Activated effector memory CD4-positive, alpha-beta T cell treated with anti-CD3 and anti-CD28 coated beads, Interleukin-2, amount 50 U/mL, for 16 hours (primary cell): Measurements from ENCODE around the gene TMEM252.

ENCODE experiments used
- DNase-seq: peaks from one replicate; pipeline ENCODE4 v3.0.0-alpha.2; 2020

Gene TMEM252

DNA sequence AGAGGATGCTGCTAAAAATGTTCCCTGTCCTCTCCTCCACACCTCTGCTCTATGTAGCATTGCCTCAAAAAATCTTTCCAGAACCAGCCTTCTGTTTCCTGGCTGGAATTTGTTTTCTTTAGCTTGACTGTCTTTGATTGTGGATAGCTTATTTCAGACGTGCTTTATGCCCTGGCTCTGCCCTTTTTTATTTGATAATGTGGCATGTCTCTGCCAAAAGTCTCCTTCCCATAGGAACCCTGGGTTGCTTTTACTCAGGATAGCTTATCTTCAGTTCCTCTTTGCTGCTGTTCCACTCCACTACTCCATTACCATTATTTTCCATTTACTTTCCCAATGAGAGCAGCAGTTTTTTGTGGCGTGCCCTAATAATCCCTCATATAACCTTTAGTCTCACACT lies 885 bp upstream of the TMEM252 start:
- no peak for DNase-seq

DNA sequence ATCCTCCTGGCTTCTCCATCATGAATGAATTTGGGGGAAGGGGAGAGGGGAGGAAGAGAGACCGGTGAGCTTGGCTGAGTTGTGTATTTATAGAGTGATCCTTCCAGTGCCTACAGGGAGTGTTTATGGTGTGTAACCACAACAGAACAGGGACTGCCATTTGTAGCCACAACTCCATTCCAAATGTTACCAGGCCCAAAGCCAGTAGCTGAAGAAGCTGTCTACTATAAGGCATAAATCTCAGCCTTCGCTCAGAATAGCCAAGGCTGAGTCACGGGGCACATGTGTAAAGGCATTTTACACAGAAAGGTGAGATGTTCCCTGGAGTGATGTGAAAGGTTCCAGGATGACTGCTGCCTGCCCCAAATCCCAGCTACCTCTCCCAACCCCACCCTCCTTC lies 2.5 kb downstream of the TMEM252 start:
- DNase-seq = no peak

DNA sequence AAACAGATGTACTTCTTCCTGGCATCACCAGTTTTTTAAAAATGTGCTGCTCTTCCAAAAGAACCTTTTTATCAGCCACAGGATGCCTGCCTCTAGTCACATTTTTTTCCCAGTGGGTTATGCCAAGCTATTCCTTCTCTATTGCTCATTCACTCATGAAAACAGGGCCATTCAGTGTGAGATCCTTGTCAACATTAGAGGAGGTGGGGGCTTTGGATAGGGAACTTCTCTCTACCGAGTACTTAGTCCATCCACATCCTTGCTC lies 3.1 kb downstream of the TMEM252 start:
- no peak for DNase-seq

DNA sequence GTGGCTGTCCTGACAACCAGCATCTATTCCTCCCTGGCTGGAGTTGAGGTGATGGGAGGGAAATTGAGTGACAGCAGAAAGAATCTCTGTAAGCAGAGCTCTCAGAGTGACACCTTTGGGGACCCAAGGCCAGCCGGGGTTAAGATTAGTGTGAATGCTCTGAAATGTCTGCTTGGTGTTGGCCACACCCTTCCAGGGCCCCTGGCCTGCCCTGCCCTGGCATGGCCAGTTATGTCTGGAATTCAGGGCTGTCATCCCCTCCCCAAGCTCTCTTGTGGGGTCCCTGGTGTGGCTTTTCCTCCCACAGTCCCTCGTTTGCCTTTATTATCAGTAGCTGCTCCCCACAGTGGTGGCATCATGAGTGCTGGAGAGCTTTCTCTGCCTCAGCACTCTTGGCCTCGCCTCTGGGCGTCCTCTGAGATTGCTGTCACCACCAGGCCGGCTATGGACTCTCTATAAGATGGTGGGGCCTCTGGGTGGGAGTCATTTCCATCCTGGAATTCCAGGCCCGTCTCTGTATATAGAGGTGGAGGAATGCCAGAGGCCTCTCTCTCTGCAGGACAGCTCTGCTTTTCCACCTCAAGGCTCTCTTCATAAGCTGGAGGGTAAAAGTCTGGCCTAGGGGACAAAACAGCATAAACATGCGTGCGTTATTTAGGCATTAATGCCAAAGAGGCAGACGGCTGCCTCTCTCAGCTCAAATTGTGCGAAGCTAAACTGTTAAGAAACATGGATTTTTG lies 3.6 kb downstream of the TMEM252 start:
- DNase-seq = no peak

DNA sequence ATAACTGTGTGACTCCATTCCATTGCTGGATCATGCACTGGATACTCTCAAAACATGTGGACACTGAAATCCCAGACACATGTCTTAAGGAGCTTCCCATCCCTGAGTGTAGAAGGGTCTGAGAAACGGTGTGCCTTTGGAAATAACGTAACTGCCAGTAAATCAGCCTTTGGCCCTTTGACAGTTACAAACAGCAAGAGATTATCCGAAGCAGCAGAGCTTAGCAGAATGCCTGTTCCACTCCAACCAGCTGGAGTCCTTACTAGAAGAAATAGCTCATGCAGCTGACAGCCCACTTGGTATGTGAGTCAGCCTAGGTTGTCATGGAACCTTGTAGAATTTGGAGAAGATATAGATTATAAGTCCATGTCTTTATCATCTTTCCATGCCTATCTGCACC lies 7.0 kb downstream of the TMEM252 start:
- no peak for DNase-seq

DNA sequence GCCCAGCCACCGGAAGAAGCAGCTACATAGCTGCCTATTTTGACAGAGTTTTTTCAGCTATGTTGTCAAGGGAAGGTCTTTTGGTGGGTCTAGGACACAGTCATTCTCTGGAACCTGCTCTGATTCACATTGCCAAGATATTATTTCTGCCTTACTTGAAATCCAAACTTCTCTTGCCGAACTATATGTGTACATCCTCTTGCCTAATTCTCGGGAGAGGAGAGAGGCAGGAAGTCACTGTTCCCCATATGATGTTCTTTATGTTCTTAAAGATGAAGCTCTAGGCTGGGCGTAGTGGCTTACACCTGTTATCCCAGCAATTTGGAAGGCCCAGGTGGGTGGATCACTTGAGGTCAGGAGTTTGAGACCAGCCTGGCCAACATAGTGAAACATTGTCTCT lies 8.6 kb downstream of the TMEM252 start:
- no peak for DNase-seq

DNA sequence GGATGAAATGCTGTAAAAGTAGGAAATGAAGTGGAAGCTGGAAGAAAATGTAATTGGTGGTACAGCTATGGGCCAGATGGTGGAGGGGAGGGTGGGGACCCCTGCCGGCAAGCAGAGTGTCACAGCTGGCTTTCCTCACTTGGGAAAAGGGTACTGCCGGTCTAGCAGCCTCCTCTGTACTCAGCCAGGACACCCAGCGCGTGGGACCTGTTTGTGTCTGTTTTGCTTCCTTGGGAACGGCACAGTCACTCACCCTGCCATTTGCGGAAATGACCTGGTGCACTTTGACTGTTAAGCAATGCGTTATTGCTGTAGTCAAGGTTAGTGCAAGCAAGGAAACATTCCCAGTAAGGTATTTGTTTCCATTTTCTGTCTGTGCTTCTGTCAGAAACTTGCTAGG lies 10.1 kb downstream of the TMEM252 start:
- DNase-seq = no peak

DNA sequence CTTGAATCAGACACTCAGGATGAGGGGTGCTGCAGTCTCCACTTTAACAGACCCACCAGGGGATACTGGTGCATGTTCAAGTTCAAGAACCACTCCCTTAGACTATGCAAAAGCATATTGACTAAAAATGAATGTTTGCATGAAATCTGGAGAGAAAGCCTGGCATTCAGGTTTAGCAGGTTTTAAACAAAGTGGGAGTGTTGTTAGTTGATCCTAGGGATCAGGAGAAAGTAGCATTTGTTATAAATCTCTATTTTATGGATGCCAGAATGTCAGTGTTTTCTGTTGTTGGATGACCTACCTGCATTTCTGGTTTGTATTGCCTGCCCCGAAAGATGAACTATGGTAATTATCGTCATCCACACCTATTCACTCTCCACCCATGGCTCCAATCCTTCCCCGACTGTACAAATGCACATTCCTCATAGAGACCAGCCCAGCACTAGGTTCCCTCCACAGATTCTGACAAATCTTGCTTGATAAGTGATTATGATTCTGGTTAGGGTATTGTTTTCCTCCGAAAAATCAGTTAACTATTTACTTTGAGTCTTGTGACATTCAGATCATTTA lies 17.2 kb downstream of the TMEM252 start:
- DNase-seq = no peak

DNA sequence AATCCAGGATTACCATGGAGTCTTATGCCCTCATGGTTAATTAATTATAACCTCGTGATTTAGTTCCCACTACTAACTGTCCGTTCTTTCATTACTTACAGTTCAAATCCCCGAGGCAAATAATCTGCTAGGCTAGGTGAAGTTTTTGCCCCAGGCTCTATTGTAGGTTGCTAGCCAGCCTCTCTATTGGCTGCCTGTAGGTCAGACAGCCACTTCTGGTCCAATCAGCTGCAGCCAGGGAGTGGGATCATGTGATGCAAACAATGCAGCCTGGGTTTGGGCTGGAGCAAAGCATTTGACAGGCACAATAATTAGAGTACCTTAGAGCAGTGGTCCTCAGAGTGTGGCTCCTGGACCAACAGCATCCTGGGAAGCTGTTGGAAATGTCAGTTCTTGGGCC lies 17.7 kb downstream of the TMEM252 start:
- no peak for DNase-seq

DNA sequence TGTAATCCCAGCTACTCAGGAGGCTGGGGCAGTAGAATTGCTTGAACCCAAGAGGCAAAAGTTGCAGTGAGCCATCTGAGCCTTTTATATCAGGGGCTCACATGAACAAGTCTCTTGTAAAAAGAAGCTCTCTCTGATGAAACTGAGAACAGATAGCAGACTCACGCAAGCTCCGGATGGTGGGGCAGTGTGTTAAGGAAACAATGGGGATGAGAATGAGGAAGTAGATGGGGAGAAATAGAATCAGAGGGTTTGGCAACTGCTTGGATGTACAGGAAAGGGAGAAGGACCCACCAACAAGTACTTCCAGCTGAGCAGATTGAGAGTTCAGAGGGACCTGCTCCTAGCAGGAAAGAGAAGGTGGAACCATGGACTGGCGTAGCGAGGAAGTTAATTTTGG lies 18.6 kb downstream of the TMEM252 start:
- DNase-seq = no peak

DNA sequence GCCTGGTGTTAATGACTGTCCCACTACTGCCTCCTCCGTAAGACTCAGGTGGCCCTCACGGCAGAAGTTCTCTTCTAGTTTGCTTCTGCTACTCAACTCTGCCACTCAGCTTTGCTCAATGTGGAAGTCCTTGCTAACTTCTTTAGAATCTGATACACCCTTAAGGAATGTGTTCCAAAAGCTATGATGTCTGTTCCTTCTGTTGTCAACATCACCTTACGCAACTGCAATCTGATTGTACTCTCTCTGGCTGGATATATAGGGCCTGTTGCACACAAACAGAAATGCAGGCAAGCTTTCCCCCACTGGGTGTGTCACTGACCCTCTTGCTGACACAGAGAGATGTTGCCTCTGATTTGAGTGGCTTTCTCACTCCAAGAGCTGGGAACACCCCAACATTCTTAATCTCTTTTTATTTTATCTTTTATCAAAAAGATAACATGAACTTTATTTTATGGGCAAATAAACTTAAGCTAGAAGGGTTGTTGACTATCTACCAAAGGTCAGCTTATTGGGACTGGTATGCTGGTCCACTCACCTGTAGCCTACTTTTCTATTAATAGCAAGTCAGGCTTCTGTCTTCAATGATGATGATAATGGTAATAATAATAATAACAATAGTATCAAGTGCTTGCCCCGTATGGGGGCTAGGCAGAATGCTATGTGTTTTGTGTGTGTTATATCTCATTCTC lies 25.2 kb downstream of the TMEM252 start:
- DNase-seq = no peak

DNA sequence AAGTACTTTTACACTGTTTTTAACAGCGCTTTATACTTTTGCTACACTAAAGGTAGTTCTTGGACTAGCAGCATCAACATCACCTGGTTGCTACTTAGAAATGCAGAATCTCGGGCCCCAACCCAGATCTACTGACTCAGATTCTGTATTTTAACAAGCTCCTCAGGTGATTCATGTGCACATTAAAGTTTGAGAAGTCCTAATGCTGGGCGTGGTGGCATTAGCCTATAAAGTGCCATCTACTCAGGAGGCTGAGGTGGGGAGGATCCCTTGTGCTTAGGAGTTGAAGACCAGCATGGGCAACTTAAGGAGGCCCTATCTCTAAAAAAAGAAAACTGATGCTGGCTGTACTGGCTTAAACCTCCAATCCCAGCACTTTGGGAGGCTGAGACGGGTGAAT lies 26.7 kb downstream of the TMEM252 start:
- DNase-seq = no peak

DNA sequence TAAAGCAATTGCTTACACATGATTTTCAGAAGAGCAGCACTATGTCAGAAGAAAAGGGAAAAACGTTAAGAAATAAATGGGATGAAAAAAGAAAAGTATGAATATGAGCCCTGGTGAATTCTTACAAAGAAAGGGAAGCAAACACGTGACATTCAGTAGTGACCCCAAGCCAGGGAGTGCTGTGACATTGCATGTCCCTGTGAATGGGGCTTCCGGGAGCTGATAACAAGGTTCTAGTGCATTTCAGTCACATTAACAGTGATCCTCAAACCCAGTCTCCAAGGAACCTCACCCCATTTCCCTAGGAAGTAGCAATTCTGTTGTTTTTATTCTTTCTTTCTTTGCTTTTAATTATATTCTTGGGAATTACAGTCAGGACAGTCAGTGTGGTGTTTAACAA lies 27.3 kb downstream of the TMEM252 start:
- DNase-seq = no peak

DNA sequence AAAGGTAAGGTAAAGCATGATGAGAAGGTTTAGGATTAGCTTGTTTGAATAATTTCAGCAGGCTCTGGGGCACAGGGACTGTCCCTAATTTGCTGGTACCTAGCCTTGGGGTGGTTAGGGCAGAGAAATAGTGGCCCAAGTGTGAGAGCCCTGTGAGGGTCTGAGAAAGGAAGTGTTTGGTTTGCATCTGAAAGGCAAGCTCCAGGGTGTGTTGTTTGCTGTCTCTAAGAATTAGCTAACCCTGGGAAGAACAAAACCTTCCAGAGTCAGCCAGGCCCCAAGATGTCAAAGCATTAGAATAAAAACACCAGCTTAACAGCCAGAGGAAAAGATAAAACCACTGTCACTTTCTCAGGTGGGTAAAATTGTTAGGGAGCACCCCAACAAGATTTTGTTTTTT lies 31.0 kb downstream of the TMEM252 start:
- no peak for DNase-seq

DNA sequence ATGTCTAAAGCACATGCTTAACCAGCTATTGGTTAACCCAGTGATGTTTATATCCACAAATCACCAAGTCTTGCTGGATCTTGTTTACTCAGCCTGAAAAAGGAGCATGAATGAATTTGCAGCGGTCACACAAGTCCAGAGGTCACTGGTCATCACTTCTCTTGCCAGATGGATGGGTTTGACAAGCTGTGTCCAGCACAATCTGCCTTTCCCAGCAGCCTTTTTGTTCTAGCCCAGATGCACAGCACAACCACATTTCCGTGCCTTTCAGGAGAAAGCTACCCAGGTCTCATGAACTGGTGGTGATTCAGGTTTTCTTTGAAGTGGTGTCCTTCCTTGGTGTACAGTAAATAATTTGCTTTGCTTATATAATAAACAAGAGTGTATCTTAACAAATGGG lies 32.1 kb downstream of the TMEM252 start:
- DNase-seq = no peak

DNA sequence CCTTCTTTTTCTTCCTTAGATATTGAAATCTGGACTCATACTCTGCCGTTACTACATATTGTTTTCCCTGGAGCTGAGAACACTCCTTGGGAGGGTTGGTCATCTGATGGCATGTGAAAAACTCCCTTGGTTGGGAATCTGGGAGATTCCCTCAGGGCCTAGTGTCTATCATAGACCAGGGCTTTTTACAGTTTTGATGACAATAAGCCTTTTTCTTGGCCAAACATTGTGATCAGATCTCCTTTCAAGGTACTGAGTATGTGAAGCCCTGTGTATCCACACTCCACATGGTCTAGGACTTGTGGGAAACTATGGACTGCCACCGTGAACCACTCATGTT lies 32.9 kb downstream of the TMEM252 start:
- DNase-seq = no peak

DNA sequence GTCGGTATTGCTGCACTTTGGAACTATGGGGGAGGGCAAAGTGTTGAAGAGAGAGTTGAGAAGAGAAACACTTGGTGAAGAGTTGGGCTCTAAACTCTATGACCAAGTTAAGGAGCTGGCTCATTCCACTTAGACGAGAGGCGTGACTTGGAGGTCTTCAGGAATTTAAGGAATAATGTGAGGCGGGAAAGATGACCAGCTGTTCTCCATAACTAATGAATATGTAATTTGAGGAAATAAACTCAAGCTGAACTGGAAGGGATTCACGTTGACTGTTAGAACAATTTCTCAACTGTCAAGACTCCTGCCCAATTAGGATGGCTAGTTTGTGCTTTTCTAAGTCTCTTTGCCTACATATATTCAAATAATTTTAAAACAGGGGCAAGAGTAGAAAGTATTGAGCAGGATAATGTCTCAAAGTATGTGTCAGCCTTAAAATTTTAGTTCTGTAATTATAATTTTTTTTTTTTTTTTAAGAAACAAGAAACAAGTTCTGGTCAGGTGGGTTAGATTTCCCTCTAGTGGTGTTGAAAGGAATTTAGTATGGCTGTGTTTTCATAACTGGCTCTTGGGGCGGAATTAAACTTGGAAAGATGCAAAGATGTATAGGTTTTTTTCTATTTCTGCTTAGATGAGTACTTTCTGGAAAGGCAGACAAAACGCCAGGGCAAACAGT lies 33.4 kb downstream of the TMEM252 start:
- DNase-seq = no peak

DNA sequence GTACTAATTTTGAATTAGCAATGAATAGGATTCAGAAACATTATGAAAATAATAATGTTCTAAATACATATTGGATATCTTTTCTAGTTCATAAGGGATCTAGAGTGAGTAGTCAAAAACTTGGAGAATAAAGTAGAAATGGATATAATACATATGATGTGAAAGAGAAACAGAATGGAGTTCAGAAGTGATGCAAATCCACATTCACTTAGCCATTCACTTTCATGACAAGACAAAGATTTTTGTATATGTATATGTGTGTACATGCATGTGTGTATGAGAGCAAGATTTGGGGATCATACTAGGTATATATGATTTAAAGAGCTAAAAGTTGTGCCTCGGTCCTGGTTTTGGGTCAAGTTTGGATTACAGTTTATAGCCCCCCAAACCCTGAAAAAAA lies 34.1 kb downstream of the TMEM252 start:
- DNase-seq = no peak

DNA sequence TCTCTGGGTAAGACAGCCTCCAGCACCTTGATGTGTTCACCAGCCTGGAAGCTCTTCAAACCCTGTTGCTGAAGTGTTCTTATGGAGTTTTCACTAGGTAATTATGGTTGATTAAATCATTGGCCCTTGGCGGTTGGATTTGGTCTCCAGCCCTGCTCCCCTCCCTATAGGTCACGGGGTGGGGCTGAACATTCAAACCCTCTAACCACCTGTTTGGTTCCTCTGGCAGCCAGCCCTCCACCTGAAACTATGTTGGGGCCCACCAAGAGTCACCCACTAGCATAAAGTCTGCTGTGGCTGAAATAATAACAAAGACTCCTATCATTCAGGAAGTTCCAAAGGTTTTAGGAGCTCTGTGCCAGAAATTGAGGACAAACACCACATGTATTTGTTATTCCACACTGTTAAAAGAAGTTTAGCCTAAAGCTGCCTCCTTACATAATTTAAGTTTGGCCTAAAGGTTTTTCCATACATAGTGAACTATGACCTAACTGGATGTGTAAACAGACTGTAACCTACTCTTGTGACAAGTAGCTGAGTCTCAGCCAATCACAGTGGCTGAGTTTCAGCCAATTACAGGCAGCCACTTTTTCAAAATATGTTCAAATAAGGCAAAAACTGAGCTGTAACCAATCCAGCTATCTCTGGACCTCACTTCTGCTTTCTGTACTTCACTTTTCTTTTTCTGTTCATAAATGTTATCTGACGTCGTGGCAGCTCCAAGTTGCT lies 34.8 kb downstream of the TMEM252 start:
- DNase-seq = no peak

DNA sequence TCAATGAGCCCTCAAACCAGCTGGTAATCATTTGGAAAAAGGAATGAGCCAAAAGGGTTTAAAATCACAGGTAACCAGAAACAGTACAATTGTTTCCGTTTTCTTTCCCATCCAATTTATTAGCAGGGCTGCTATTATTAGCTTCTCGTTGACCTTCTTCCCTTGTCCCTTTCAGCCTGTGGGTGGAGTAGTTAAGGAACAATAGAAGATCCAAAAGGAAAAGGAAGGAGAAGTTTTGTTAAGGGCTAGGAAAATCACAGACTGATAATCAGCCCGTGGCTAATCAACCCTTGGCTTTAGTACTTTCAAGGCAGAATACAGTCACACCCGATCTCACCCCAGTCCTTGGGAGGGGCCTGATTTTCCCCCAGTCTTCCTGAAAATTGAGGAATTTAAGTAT lies 38.4 kb downstream of the TMEM252 start:
- no peak for DNase-seq

DNA sequence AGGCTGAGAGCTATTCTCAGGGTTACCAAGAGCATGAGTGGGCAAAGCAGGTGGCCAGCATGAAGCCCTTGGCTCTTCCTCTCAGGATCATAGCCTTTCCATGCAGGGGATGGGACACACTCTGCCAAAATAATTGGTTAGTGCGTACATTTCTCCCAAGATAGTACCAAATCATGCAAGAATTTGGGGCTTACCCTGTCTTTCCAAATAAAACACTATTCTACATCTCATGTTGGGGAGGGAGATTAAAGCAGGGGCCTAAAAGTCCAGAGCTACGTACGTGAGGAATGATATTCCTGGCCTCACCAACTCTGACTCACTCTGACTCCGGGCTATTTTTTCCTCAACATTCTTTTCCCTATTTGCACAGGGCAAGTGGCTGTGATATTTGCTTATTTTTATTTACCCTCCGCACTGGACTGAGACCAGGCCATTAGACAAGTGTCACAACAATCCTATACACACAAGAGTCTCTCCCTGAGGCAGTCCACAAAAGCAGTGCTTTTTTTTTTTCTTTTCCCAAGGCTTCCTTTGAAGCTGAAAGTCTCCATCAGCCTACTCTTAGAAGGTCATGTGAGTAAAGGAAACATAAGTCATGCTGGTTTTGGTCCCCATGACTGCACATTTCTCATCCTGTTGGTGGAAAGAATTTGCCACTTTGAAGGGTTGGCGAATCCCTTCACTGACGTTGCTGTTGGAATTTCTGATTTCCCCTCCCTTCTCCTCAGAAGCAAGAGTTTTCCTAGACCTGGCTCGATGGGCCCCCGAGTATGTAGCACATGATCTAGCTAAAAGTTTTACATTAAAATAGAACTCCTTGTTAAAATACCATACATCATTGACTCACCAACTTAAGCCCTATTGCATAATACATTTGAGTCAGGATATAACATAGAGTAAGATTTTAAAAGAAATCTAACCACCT lies 40.0 kb downstream of the TMEM252 start:
- DNase-seq = no peak

DNA sequence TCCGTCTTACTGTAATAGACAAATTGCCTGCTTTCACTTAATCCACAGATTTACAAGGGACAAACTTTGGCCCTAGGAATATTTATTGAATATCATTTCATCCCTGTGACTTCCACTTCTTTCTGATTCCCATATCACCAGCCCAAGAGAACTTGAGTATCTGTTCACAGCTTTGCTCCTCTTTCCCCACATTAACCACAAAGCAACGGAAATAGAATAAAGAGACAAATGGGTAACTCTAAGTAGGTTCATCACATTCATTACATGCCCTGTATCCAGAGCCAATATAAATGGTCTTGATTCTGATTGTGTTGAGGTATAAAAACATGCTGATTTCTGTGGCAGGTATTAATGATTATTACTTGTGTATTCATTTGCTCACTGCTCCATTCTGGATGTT lies 41.9 kb downstream of the TMEM252 start:
- DNase-seq = no peak

DNA sequence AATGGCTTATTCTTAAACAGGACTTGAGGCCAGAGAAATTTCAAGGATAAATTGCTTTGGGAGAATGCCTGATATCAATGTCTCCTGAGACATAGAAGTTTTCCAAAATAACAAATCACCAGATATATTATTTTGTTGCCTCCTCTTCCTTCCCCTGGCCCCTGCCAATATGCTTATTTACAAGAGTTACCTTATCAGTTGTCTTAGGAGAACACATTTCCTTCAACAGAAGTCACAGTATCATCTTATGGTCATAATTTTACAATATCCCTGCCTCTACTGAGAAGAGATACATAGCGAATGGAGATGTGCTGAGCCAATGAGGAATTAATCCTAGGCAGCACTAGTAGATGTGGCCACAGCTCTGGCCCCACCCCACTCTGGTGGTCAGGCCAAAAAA lies 43.1 kb downstream of the TMEM252 start:
- no peak for DNase-seq
